Kidney (tissue), 14 donors: ENCODE data around the gene NKAIN2. TPM values are rescaled to one million over a fixed set of nuclear protein-coding genes. Genes with fewer than 3 reads are reported as not detected.
"Not testable (repeated sequence)": the region's sequence is repeated elsewhere in the genome, so short reads cannot be mapped to it uniquely, and the experiment has no call there.

Experiments
- DNase-seq, 5 donors: peaks; one replicate each; pipeline ENCODE4 v3.0.0-alpha.2; 2013 to 2020
- FAIRE-seq: peaks from 2 replicates; lab custom pipeline; 2012; peaks lifted over from hg19 to GRCh38; lab: Jason Lieb, UNC
- H3K27ac ChIP-seq, 2 donors: one replicate each; pipeline ENCODE4 v1.7.0; 2013; ENCODE audit warnings: low read depth in 2 of 2, low read length in 2 of 2, inconsistent platforms in 1 of 2
- H3K27me3 ChIP-seq: one replicate; pipeline ENCODE4 v1.7.1; 2013; ENCODE audit warnings: low read length, inconsistent platforms; ENCODE audit not compliant: control insufficient read depth, insufficient read depth
- H3K36me3 ChIP-seq, 3 donors: one replicate each; pipeline versions ENCODE4 v1.7.0 to v1.7.1; 2013; ENCODE audit warnings: low read length in 3 of 3, control low read depth in 1 of 3, inconsistent platforms in 1 of 3; ENCODE audit not compliant: insufficient read depth in 3 of 3, control insufficient read depth in 2 of 3
- H3K4me1 ChIP-seq, 3 donors: one replicate each; pipeline versions ENCODE4 v1.7.0 to v1.7.1; 2013; ENCODE audit warnings: low read length in 3 of 3, inconsistent platforms in 1 of 3, low read depth in 1 of 3; ENCODE audit not compliant: control insufficient read depth in 2 of 3, insufficient read depth in 2 of 3
- H3K4me3 ChIP-seq, 3 donors: one replicate each; pipeline versions ENCODE4 v1.7.0 to v1.8.1; 2013; ENCODE audit warnings: low read length in 3 of 3, control low read depth in 1 of 3, inconsistent platforms in 1 of 3
- H3K9ac ChIP-seq, 3 donors: one replicate each; pipeline versions ENCODE4 v1.7.0 to v1.7.1; 2013; ENCODE audit warnings: low read length in 3 of 3, control low read depth in 1 of 3, inconsistent platforms in 1 of 3
- H3K9me3 ChIP-seq, 3 donors: one replicate each; pipeline versions ENCODE4 v1.7.0 to v1.7.1; 2013; ENCODE audit warnings: low read length in 3 of 3, control low read depth in 1 of 3, inconsistent platforms in 1 of 3; ENCODE audit not compliant: control insufficient read depth in 2 of 3, insufficient read depth in 1 of 3
- intact Hi-C: fragments of 100-400 bp; cut with DNase I; formaldehyde crosslinking; loops from one replicate; pipeline ENCODE4 v1.11.1; 2022
- polyA plus RNA-seq: library from polyadenylated mRNA; stranded (reverse); fragments of 350-450 nt; fragmentation: Illumina TruSeq; extraction: RNeasy Lipid Tissue Mini Kit (QIAGEN cat#74804); gene quantifications from one replicate; pipeline ENCODE4 v1.2.3, GENCODE V29; 2014; ENCODE audit warnings: low read depth, low replicate concordance; ENCODE audit not compliant: insufficient read depth
- total RNA-seq: library from RNA; stranded (reverse); fragmentation: NEBNext Ultra II Directional; extraction: Animal tissue kit (Norgen Biotek cat#: 25700); gene quantifications from one replicate; pipeline ENCODE4 v1.2.1, GENCODE V29; 2021
- TF ChIP-seq, protein P1 (sequence below): IDR thresholded peaks from 3 replicates; pipeline ENCODE4 v1.5.1; 2012; ENCODE audit warnings: mild to moderate bottlenecking, moderate library complexity, borderline replicate concordance; ENCODE audit not compliant: insufficient read depth; ENCODE audit errors: extremely low read depth
- donor health status: control.
- donor health status: control.
- donor health status: control.
- donor health status: control.
- donor health status: control.
- donor health status: DM: yes; HTN: yes; CAD: no.
- donor health status: Normal renal cell carcinoma (clear cell type).

NKAIN2 gene
- total and polyA plus RNA-seq, 2 donors from 2014 or later = 0.39 to 1.8 TPM

DNA sequence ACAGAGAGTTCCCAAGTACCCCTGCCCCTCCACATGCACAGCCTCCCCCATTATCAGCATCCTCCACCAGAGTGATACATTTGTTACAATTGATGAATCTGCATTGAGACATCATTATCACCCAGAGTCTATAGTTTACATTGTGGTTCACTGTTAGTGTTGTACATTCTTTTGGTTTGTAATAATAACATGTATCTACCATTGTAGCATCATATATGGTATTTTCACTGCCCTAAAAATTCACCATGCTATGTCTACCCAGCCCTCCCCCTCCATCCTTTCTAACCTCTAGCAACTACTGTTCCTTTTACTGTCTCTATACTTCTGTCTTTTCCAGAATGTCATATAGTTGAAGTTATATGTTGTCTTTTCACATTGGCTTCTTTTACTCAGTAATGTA is 884.7 kb downstream of the NKAIN2 start:
- no peak overlapping the region for H3K4me3 ChIP-seq
- no peak for FAIRE-seq
- H3K36me3 ChIP-seq = no peaks in the 10 kb centered on the region
- DNase-seq = no peak
- no peak overlapping the region for H3K9ac ChIP-seq
- no peaks in the 10 kb centered on the region for H3K27me3 ChIP-seq
- H3K27ac ChIP-seq = no peak overlapping the region
- H3K9me3 ChIP-seq = peaks cover 0 to 6% (median 0%) of the 10 kb centered on the region in 3 donors
- TF ChIP-seq, protein P1, sequence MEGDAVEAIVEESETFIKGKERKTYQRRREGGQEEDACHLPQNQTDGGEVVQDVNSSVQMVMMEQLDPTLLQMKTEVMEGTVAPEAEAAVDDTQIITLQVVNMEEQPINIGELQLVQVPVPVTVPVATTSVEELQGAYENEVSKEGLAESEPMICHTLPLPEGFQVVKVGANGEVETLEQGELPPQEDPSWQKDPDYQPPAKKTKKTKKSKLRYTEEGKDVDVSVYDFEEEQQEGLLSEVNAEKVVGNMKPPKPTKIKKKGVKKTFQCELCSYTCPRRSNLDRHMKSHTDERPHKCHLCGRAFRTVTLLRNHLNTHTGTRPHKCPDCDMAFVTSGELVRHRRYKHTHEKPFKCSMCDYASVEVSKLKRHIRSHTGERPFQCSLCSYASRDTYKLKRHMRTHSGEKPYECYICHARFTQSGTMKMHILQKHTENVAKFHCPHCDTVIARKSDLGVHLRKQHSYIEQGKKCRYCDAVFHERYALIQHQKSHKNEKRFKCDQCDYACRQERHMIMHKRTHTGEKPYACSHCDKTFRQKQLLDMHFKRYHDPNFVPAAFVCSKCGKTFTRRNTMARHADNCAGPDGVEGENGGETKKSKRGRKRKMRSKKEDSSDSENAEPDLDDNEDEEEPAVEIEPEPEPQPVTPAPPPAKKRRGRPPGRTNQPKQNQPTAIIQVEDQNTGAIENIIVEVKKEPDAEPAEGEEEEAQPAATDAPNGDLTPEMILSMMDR = no peak
- no peaks in the 10 kb centered on the region for H3K4me1 ChIP-seq
- intact Hi-C loops = no loop called here

DNA sequence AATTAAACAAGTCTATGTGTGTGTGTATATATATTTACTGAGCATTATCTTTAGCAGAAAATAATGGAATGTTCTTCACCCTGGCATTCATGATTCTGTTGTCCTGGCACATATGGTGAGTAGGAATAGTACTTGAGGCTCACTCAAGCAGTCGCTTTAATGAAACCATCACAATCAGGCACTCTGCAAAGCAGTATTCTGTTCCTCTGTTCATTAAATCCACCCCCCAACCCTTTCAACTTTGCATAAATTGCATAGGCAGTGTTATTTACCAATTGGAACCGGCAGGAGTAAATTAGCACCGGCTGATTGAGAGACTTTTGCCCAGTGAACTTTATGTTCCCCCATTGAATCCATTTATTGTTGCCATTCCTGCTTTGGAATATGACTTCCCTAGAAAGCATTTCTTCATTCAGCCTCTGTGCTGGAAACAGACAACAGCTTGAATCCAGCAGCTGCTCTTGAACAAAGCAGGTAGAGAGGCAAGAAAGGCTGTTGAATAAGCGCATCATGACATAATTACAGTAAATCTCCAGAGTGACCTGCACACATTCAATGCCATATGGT is 890.6 kb downstream of the NKAIN2 start:
- DNase-seq = no peak
- TF ChIP-seq, protein P1 = no peak
- Histone ChIP-seq H3K4me1 (no peaks in the 10 kb centered on the region), H3K36me3 (no peaks in the 10 kb centered on the region), H3K27ac (no peak overlapping the region), H3K27me3 (no peaks in the 10 kb centered on the region), H3K9ac (no peak overlapping the region), H3K4me3 (no peak overlapping the region), H3K9me3 (no peaks in the 10 kb centered on the region)
- intact Hi-C loops = no loop called here
- no peak for FAIRE-seq

DNA sequence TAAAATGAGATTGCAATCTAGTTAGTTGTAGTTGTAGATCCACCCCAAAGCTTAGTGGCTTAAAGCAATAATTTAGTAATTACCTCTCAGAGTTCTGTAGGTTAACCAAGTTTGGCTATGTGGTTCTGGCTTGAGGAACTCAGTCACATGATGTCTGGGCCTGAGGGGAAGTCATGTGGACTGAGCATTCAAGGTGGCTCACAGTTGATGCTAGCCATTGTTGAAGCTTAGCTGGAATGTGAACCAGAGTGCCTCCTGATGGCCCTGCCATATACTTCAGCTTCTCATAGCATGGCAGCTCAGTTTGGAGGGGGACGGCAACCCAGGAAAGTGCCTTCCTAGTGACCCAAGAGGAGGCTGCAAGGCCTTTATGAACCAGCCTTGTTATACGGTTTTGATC is 895.4 kb downstream of the NKAIN2 start:
- intact Hi-C loops = no loop called here
- FAIRE-seq (no peak), DNase-seq (no peak)
- Histone ChIP-seq H3K27ac (no peak overlapping the region), H3K27me3 (no peaks in the 10 kb centered on the region), H3K9ac (no peak overlapping the region), H3K4me1 (no peaks in the 10 kb centered on the region), H3K9me3 (no peaks in the 10 kb centered on the region), H3K4me3 (no peak overlapping the region), H3K36me3 (no peaks in the 10 kb centered on the region)
- TF ChIP-seq, protein P1 = no peak

DNA sequence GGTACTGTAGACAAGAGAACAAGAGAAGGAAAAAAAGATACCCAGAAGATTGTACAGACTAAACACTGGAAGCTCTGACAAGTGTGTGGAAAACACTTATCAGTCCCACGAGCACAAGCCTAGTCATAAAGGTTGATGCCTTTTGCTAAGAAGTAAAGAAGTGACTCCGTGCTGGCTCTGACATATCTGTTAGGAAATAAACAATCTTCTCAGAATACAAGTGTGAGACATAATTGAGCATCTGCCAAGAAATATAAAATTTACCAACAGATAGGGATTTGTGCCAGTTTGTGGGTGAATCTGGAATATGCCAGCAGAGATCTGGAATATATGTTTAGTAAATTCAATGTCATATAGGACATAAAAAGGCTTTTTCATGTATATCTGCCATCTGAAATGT is 899.9 kb downstream of the NKAIN2 start:
- no peak for DNase-seq
- H3K27ac ChIP-seq = no peak overlapping the region
- H3K9me3 ChIP-seq = no peaks in the 10 kb centered on the region
- intact Hi-C loops = no loop called here
- H3K4me1 ChIP-seq = no peaks in the 10 kb centered on the region
- H3K4me3 ChIP-seq = no peak overlapping the region
- H3K9ac ChIP-seq = no peak overlapping the region
- no peaks in the 10 kb centered on the region for H3K36me3 ChIP-seq
- FAIRE-seq = no peak
- TF ChIP-seq, protein P1 = no peak
- H3K27me3 ChIP-seq = no peaks in the 10 kb centered on the region

DNA sequence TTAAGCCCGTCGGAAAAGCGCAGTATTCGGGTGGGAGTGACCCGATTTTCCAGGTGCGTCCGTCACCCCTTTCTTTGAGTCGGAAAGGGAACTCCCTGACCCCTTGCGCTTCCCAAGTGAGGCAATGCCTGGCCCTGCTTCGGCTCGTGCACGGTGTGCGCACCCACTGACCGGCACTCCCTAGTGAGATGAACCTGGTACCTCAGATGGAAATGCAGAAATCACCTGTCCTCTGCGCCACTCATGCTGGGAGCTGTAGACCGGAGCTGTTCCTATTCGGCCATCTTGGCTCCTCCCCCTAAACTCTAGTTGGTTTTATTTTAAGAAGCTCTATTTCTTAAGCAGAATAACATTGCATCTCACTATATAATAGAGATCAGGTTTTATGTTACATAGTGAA is 908.9 kb downstream of the NKAIN2 start:
- intact Hi-C loops, H3K27me3 ChIP-seq, FAIRE-seq, H3K27ac ChIP-seq, H3K9ac ChIP-seq, H3K36me3 ChIP-seq, H3K9me3 ChIP-seq, H3K4me3 ChIP-seq, DNase-seq, H3K4me1 ChIP-seq: not testable (repeated sequence)
